ENCODE results near the gene SLC35B3.
"Not testable (repeated sequence)": the region's sequence is repeated elsewhere in the genome, so short reads cannot be mapped to it uniquely, and the experiment has no call there.

SLC35B3 gene

DNA sequence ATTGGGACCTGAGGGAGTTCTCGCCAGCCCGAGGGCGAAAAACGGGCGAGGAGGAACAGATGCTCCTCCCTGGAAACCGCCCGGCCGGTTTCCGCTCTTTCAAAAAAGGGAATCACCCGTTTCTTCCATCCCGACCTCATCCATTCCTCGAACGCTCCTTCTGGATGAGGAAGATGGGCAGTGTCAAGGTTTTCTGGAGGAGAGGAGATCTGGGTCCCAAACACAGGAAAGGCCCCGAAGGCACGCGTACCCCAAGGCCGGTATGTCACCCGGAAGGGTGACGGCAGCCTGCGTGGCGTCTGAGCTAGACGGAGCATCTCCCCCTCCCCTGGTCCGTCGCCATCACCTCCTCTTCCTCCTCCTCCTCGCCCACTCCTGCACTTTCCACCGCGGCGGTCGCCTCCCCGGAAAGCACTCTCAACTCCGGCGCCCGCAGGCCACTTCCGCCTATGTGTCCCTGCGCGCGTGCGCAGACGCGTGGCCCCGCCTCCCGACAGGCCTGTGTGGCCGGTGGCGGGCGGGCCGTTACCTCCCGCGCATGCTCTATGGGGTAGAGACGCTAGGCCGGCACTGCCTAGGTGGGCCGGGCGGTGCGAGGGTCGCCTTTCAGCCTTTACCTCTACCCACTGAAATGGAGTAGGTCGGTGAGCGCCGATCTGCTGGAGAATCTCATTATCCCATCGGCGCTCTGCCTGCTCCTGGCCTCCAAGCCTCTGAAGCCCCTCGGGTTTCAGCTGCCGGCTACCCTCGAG lies at the start of gene SLC35B3:
Gene SLC35B3 (minus strand): TSS at position 453 of the 752 bp plus-strand sequence.
- DNase-seq: peak; percentile 98

DNA sequence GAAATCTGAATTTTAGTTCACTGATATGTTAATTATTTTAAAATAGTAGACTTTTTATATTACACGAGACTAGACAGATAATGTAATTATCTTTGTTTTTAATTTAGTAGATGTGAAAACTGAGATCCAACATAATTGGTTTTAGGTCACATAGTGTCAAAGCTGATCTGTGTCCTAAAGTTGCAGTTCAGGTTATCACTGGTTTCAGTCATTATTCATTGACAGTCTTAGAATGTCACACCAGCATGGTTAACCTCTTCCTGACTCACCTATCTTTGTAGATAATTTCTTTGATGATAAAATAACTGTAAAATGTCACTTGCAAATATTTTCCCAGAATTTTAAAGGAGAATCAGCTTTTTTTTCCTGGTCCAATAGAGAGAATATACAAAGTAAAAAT lies 48.3 kb upstream of the SLC35B3 start:
- no peak for DNase-seq

DNA sequence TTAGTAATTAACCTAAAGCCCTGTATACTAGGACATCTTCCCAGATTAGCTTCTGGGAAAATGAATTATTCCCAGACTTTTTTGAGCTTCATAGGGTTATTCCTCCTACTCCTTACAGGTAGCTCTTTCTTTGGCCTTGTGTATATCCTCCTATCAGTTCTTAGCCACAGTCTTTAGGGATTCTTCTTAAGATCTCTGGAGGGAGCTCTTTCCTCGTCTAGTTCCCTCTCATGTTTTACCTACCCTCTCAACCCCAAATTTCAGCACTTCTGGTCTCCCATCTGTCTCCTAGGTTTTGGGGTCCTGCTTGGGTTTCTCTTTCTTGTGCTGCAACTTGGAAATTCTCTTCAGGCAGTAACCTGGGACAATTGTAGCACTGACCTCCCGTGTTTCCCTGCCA lies 46.4 kb upstream of the SLC35B3 start:
- no peak for DNase-seq

DNA sequence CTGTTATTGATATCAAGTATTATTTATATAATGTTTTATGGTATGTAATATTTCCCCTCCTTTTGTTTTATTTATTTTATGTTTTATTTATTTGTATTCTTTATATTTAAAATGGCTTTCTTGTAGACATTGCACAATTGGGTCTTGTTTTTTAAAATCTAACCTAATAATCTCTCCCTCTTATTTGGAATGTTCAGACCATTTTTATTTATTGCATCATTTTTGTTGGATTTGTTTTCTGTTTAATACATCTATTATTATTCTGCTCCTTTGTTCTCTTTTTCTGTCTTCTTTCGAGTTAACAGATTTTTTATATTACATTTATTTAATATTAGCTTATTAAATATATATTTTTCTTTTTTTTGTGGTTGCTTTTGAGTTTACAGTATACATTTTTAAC lies 43.1 kb upstream of the SLC35B3 start:
- no peak for DNase-seq

DNA sequence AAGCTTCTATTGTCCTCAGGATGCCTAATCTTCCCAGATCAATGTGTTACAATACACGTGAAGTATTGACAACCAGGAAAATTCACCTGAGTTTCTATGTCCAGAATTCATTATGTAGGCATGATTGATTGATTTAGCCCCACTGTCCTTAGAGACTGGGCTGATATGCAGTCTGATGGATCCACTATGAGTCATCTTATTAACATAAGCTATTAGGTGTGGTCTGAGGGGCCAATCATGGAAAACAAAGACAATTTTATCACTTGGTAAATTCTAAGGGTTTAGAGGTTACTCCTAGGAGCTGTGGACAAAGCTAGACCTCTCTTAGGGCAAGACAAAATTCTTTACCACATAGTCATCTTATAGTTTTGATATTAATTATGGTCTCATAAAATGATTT lies 41.3 kb upstream of the SLC35B3 start:
- no peak for DNase-seq

DNA sequence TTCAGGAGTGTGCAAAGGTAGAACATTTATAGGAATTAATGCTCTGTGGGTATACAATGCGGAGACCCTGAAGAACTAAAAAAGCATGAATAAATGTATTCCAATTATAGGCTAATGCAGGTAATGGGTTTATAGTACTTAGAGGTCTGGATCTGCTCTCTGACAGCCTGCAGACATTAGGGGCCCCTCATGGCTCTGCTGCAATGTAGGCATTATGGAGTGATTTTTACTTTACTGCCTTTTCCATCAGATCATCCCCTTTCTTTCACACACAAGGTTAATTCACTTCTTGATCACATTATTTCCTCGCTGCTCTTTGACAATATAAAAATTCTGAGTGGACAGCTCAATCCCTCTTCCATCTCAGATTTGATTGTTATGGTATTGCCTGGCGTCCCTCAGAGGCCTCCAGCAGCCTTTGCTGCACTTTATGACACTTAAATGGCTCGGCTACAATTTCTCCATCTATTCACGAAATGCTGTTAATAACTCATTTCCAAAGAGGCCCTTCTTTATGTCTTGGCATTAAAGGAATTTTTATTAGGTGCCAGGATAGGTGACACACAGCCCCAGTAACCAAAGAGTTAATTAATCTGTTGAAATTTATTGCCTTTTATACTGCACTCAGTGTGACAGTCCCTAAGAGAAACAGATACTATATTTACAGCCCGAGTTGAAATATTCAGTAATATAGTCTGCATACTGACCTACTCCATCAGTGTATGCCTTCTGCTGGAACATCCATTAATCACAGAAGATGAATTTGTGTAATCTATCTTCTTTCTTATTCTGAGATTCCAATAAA lies 33.4 kb upstream of the SLC35B3 start:
- no peak for DNase-seq

DNA sequence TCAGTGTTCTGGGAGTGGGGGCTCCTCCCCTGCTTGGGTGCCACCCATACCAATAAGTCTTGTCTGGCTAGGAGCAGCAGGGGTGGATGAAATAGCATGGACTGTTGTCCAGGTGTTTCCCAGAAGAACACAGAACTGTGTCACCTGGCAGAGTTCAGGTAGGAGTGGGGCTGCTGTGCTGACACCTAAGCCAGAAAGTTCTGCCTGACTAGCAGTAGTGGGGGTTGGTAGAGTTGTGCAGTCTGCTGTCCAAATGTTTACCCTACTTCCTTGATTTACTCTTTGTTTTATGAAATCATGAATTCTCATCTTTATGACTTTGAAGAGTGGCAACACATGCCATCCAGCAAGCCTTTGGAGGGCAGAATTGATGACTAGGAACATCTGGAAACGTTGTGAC lies 27.3 kb upstream of the SLC35B3 start:
- no peak for DNase-seq

DNA sequence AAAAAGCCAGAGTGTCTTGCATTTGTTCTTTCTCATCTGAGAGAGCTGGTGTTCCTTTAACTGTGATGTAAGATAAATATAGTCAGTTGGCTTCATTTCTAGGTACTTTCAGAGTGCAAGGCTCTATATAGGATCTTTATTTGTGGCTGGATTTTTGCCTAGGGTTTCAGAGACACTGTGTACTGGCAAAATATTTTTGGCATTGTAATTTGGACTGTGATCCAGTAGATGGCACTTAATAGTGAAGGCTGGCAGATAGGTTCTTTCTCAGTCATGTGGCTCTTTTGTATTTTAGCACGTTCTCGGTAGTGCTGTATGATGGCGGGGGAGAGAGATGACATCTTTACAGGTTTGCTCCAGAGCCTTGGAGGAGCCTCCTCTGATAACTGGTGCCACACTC lies 26.8 kb upstream of the SLC35B3 start:
- DNase-seq: no peak

DNA sequence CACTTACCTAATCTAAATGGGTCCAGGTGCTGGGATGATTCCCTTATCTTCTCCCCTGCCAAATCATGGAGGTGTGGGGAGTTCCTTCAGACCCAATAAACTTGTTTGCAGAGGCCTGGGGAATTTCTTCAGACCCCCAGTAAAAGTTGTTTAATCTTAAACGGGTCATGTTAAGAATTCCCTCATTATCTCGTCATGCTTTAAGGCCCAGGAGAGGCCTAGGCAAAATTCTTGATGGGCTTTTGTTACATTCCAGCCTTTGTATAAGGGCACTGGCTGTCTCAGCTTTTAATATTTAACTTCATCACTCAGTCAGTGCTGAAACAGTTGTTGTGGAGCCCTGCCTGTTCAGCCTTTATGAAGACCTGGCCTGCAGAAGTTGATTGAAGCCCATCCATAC lies 11.0 kb upstream of the SLC35B3 start:
- no peak for DNase-seq

DNA sequence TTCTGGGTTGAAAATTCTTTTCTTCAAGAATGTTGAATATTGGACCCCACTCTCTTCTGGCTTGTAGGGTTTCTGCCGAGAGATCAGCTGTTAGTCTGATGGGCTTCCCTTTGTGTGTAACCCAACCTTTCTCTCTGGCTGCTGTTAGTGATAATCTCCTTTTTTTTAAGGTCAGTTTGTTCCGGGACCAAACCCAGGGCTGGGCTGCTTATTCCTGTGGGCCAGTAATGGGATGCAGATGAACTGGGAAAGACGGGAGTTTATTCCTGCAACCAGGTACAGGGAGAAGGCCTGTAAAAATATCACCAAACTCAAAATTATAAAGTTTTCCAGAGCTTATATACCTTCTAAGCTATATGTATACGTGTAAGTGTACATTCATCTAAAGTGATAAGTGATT lies 10.6 kb upstream of the SLC35B3 start:
- DNase-seq: not testable (repeated sequence)

DNA sequence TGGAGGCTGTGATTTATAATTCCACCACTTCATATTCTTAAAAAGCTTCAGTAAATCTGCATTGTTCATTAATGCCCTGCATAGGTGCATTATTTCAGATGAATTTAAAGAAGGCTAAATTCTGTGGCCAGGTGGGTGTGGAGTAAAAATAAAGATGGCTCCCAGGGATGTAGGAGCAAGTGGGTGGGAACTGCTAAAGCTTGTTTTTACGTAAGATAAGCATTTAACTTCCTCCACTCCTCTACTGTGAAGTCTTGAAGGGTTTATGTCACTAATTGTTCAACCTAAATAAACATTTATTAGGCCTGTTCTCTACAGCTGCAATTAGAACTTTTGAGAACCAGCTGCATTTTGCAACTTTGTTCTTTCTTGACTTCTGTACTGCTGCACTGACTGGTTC lies 6.8 kb upstream of the SLC35B3 start:
- DNase-seq: no peak

DNA sequence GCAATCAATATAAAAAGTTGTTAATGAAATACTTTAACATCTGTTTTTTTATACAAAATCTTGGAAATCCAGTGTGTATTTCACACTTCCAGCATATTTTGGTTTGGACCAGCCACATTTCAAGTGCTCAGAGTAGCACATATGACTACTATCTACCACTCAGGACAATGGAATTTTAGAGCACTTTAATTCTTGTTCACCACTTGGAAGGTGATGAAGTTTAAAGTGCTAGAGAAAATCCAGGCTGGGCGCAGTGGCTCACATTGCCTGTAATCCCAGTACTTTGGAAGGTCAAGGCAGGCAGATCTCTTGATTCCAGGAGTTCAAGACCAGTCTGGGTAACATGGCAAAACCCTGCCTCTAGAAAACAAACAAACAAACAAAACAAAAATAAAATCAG lies 6.1 kb upstream of the SLC35B3 start:
- DNase-seq: no peak

DNA sequence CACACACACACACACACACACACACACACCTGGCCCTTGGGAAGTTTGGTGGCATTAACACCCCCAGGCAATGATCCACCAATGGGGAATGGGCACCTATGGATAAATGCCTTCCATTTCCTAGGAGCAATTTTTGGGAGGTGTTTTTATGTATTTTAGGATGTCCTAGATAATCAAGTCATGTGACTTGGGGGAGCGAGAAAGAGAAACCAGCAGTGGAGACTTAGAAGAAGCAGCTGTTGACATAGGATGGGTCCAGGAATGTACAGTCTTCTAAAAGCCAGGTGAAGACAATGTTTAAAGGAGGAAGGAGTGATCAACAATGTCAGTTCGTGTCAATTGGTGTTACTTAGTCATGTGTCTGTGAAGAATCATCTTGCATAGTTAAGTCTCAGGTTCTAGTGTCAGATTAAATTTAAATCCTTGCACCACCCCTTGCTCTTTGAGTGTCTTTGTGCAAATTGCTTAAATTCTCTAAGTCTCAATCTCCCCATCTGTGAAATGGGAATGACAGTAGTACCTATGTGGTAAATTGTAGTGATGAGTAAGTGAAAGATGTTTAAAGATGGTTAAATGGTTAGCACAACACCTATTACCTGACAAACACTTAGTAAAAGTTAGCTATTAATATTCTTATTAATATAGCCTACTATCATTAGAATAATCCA lies 4.4 kb upstream of the SLC35B3 start:
- DNase-seq: no peak

DNA sequence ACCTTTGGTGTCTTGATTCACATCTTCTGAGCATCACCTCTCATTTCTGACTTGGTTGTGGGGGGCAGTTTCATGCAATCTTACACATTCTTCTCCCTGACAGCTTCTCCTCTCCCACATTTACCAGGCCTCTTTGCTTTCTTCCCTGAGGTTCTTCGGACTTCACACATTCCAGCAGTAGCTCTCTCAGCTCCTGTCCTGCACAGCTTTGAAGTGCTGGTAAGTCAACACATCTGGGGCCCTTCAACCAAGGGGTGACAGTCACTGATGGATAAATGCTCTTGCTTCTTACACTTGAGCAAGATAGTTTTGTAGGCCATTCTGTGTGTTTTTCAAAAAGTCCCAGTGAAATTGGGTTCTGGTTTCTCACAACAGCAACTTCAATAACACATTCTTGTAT lies 2.5 kb upstream of the SLC35B3 start:
- no peak for DNase-seq

DNA sequence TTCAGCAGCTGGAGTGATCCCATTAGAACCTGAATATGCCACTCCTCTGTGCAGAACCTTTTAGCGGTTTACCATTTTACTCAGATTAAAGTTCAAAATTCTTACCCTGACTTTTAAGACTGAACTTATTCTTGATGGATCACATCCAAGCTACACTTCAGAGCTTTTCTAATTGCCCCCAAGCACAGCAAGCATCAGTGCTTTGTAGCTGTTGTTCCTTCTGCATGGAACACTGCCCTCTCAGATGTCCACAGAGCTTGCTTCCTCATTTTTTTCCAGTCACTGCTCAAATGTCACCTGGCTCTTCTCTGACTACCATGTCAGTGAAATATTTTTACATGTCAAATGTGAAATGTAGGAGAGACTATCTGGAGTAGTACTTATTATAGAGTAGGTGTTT lies 1.6 kb upstream of the SLC35B3 start:
- DNase-seq: no peak

DNA sequence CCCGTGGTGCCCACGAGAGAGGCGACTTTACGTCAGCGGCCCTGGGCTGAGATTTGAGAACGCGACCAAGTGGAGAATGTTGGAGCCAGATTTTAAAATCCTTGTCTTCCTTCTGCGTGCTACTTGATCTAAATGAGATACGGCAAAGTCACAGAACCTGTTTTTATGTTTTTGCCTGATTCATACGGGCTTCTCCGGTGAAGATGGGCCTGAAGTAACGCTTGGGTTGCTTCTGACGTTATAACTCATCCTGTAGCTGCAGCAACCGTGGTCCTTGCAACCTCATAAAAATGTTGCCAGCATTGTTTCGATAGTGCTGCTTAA lies 462 bp upstream of the SLC35B3 start:
- DNase-seq: no peak

DNA sequence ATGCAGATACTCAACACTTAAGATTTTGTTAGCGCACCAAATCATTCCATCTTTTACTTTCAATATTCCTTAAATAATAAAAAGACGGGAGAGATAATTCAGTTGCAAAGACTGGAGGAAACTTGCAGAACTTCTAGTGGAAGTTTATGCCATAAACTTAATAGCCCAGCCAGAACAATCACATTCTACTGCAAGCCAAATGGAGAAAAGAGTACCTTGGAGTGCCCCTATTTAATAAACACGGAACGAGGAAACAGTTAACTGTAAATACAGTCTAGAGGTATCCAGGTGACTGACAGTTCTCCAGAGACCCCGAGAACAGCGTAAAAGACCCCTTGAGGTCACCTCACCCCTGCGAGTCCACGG lies 635 bp downstream of the SLC35B3 start:
- no peak for DNase-seq

DNA sequence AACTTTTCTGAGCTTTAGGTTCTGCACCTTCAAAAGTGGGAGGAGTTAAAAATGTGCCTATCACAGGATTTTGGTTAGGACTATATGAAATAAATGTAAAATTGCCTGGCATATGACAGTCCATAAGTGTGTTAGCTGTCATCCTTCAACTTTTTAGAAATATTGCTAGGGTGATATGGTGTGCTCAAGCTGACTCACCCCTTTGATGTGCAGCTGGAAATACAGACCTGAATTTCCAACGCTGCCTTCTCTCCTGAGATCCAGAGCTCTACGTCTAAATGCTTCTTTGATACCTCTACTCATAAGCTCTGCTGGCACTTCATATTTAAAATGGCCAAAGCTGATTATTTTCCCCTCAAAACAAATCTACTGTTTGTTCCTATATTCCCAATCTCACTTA lies 2.7 kb downstream of the SLC35B3 start:
- no peak for DNase-seq

DNA sequence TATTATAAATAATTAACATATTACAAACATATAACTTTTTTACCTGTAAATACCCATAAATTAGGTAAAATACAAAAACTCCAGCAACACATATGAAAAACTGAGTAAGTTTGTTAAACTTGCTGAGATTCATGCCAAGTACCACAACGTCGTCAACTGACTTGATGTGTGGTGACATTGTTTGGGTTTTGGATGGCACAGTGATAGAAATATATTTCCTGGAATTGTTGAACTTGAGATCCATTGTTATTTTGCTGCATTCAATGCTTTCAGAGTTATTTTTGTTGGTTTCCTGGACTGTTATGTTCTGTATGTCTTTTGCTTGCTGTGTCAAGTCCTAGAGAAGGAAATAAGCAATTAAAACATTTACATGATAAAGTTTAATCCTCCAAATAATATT lies 5.5 kb downstream of the SLC35B3 start:
- no peak for DNase-seq

DNA sequence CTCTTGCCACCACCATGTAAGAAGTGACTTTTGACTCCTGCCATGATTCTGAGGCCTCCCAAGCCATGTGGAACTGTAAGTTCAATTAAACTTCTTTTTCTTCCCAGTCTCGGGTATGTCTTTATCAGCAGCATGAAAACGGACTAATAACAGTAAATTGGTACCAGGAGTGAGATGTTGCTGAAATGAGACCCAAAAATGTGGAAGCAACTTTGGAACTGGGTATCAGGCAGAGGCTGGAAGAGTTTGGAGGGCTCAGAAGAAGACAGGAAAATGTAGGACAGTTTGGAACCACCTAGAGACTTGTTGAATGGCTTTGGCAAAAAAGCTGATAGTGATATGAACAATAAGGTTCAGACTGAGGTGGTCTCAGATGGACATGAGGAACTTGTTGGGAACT lies 8.8 kb downstream of the SLC35B3 start:
- not testable (repeated sequence) for DNase-seq

DNA sequence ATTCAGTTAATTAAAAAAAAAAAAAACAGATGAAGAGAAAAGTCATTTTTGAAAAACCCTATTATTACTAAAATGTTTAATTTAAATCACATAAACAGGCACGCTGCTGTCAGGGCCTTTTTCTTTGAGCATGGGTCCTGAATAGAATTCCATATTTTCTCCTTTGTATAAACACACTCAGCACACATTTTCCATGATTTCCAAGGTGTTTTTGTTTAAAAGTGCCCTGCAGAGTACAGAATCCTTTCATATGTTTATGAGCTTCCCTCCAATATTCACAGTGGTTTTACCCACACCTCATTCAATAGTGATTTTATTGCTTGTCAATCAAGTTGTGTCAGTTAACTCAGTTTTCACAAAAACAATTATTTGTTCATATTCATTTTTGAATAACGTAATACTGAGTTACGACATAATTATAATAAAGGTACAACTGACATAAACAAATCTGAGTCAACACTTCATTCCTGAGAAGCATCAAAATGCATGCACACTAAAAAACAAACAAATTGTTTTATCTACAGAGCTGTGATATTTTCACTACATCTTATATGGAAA lies 15.2 kb downstream of the SLC35B3 start:
- DNase-seq: no peak

DNA sequence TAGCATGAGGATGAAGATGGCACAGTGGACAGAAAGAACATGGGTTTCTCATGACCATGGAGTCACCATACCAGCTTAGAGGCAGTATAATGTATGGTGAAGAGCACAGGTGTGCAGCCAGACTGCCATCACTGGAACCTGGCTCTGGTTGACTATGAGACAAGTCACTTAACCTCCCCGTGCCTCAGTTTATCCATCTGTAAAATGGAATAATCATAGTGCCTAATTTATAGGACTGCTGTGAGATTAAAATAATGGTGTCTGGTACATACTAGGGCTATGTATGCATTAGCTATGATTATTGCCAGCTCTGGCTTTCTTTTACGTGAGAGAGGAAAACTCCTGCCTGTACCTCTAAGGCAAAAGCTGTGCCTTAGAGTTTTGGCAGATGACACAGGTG lies 19.4 kb downstream of the SLC35B3 start:
- no peak for DNase-seq

DNA sequence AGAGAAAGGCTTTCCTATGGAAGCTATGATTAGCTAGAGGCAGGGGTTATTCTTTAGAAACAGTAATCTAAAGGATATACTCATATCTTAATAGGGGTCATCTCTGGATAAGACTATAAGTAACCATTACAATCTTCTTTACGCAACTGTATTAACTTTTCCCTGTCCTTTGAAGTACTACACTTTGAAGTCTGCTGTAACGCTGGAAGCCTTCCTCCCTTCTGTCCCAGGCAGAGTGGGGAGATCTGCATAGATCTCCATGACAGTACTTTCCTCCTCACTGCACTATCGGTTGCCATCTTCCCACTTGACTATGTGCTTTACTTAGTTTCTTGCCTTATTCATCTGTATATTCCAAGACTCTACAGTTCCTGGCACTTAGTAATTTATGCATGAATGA lies 20.1 kb downstream of the SLC35B3 start:
- DNase-seq: no peak

DNA sequence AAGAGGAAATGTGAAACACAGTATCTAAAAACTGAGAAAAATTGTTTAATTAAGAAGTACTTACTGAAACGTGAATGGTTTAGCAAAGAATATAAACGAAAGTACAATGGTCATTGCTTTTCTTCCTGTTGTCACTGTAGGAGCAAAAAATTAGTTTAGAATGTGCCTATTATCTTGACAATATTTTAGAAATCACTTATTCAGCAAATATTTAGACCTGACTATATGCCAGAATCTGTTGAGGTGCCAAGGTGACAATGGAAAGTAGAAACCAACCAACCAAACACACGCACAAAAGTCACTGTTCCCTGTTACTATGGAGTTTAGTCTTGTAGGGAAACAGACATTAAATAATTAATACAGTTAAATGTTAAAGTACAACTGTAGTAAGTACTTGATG lies 20.5 kb downstream of the SLC35B3 start:
- DNase-seq: no peak

Data from stimulated activated CD4-positive, alpha-beta T cell treated with anti-CD3 and anti-CD28 coated beads, Interleukin-2, amount 100 ng/mL, for 48 hours (primary cell).